Bronchial epithelial cell (primary cell): ENCODE results near the gene LCLAT1. TPM values are rescaled to one million over a fixed set of nuclear protein-coding genes. Genes with fewer than 3 reads are reported as not detected.
A peak's percentile ranks its signal among the peaks of the same experiment; 100 is the strongest.

Experiments
- DNase-seq: peaks from one replicate; pipeline ENCODE4 v3.0.0-alpha.2; 2010; ENCODE audit warnings: low read depth
- FAIRE-seq: peaks from 2 replicates; lab custom pipeline; 2011; peaks lifted over from hg19 to GRCh38; lab: Jason Lieb, UNC
- H3K27me3 ChIP-seq: 2 replicates; pipeline ENCODE4 v1.5.1; 2011; ENCODE audit warnings: low read length; ENCODE audit not compliant: control insufficient read depth, insufficient read depth
- H3K36me3 ChIP-seq: 2 replicates; pipeline ENCODE4 v1.5.1; 2011; ENCODE audit warnings: low read length; ENCODE audit not compliant: control insufficient read depth, insufficient read depth
- H3K4me3 ChIP-seq: 2 replicates; pipeline ENCODE4 v1.5.1; 2011; ENCODE audit warnings: mild to moderate bottlenecking, low read depth, low read length, control low read depth
- CTCF ChIP-seq: IDR thresholded peaks from 2 replicates; pipeline ENCODE4 v1.5.1; 2011; ENCODE audit warnings: mild to moderate bottlenecking, moderate library complexity, low read length, control low read depth, inconsistent platforms; ENCODE audit not compliant: insufficient read depth, severe bottlenecking
- total RNA-seq: library from RNA; depleted of rRNA; stranded (reverse); fragments of >200 nt; gene quantifications from 2 replicates; pipeline ENCODE4 v1.2.1, GENCODE V29; 2014

LCLAT1 gene
- total RNA-seq, 1 donor from 2014 or later = 8.7 TPM

- no peak overlapping the region for H3K4me3 ChIP-seq
- FAIRE-seq (peak; percentile 7), DNase-seq (peak; percentile 92)
- peaks cover 2% of the 10 kb centered on the region for H3K27me3 ChIP-seq
- TF ChIP-seq CTCF = no peak
- H3K36me3 ChIP-seq = no peaks in the 10 kb centered on the region
Observed at GRCh38 chr2:30410217-30410616, 36.8 kb upstream of the LCLAT1 start.

DNA sequence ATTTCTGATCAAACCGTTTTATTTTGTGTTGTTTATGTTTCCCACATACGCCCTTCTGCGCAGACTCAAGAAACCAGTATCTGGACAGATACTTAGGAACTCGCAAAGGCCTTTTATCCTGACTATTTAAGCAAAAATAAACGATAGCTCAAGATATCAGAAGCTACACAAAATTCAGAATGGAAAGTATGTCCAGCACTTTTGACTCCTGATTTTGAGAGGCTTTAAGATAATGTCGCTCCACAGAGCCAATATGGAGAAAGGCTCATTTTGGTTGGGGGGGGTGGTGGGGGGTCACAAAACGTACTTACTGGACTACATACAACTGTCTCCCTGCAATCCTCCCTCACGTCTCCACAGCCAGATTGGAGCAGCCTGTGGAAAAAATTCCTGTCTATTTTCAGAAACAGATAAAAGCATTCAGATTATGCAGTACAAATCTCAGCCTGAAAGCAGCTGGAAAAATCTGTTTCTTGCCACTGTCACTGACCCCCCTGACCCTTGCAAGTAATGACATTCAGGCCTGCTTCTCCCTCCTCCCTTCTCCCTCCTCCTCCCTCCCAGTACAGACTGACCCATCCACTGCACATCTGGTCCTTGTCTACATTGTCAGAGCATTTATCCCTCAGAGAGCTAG lies 34.9 kb upstream of the LCLAT1 start:
- DNase-seq = no peak
- H3K27me3 ChIP-seq = no peaks in the 10 kb centered on the region
- no peaks in the 10 kb centered on the region for H3K36me3 ChIP-seq
- H3K4me3 ChIP-seq = no peak overlapping the region
- FAIRE-seq = no peak
- TF ChIP-seq CTCF = no peak

- Histone ChIP-seq H3K4me3 (no peak overlapping the region), H3K36me3 (no peaks in the 10 kb centered on the region), H3K27me3 (no peaks in the 10 kb centered on the region)
- no peak for TF ChIP-seq CTCF
- no peak for DNase-seq
- no peak for FAIRE-seq
Observed at GRCh38 chr2:30412684-30413570, 34.1 kb upstream of the LCLAT1 start.

GRCh38 chr2:30414961-30415360 lies 32.1 kb upstream of the LCLAT1 start:
- no peak for FAIRE-seq
- no peak for DNase-seq
- H3K36me3 ChIP-seq = no peaks in the 10 kb centered on the region
- no peak for TF ChIP-seq CTCF
- no peak overlapping the region for H3K4me3 ChIP-seq
- H3K27me3 ChIP-seq = no peaks in the 10 kb centered on the region

GRCh38 chr2:30417253-30417652 lies 29.8 kb upstream of the LCLAT1 start:
- Histone ChIP-seq H3K27me3 (no peaks in the 10 kb centered on the region), H3K4me3 (no peak overlapping the region), H3K36me3 (no peaks in the 10 kb centered on the region)
- TF ChIP-seq CTCF = no peak
- no peak for DNase-seq
- no peak for FAIRE-seq
